IPS-18c (cell line): Measurements from ENCODE around the gene PPIL4.
A peak's percentile ranks its signal among the peaks of the same experiment; 100 is the strongest.
"Not testable (repeated sequence)": the region's sequence is repeated elsewhere in the genome, so short reads cannot be mapped to it uniquely, and the experiment has no call there.

Experiments used
- H3K4me3 ChIP-seq: 2 replicates; pipeline ENCODE4 v1.7.0; 2013; ENCODE audit warnings: low read depth, mild to moderate bottlenecking, low read length, moderate library complexity; ENCODE audit not compliant: insufficient read depth
- H3K9me3 ChIP-seq: one replicate; pipeline ENCODE4 v1.6.1; 2013; ENCODE audit warnings: mild to moderate bottlenecking, low read length, moderate library complexity; ENCODE audit not compliant: control insufficient read depth, insufficient read depth

PPIL4 gene

DNA sequence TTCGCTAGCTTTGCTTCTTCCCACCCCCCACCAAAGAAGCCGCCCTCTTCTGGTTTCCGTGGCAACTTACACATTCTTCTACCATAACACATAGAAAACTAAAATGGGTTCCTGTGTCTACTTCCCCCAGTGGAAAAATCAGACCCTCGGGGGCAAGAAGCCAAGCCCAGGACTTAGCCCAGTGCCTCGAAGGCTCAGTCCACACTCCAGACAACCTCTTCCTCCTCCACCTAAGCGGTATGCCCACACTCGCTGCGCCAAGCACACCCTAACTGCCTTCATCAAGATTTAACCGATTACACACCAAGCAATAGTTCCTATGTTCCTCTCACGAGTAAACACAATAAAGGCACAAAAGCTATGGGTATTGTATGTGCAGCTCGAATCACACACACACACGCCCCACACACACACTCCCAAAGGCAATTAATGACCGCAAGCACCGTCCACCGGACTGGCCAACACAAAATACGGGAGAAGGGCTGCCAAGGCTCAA lies 537 bp downstream of the PPIL4 start:
- H3K4me3 ChIP-seq, result peak overlapping the region; percentile 71
- H3K9me3 ChIP-seq, result no peaks in the 10 kb centered on the region

DNA sequence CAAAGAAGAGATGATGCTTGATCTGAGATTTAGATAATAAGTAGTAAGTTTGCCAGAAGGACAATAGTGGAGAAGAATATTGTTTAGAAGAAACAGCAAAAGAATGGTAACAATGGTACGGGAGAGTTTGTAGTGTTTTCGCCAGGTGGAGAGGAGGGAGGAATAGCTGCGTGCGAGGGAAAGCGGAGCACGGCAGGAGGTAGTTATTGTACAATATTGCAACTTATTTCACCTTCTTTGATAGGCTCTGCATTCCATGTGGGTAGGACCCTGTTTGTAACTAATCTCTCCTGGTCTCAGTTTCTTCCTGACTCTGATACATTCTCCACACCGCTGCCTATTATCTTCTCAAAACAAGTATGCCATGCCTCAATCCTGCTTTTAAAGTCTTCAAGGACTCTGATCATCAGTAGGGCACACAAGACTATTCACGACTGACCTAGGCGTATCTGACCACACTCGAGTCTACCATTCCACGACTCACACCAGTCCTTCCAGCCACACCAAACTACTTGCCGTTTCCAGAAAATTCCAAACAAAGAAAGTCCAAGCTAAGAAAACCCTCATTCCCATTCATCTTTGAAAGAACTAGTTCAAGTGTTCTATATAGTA lies 1.1 kb downstream of the PPIL4 start:
- Histone ChIP-seq H3K4me3 (peak overlapping the region; percentile 71), H3K9me3 (no peaks in the 10 kb centered on the region)

DNA sequence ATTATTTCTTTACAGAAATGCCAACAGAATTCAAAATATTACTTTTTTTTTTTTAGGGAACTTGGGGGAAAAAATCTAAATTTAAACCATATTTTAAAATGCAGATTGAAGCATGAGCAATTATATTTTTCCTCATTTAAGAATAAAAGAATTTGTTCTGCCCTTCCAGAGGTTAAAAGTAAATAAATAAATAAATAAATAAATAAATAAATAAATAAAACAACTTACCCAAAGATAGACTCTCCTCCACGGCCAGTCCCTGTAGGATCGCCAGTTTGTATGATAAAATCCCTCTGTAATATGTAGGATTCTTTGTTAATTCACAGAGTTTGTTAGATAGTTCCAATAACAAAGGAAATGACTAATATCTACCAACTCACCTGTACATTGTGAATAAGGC lies 4.7 kb downstream of the PPIL4 start:
- H3K4me3 ChIP-seq, result no peak overlapping the region

DNA sequence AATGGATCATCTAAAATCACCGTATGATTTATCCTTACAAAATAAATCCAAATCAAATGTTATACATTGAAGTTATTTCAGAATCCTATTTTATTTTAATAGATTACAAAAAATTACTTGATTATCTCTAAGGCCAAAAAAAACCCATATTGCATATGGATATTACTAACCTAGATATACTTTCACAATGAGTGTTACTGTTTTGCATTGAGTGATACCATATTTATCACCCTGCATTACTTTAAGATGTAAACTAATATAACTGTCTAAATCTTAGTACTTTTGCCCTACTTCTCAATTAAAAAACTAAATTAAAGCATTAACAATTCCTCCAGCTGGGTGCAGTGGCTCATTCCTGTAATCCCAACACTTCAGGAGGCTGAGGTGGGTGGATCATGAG lies 11.1 kb downstream of the PPIL4 start:
- Histone ChIP-seq H3K4me3 (no peak overlapping the region), H3K9me3 (no peaks in the 10 kb centered on the region)

More for the DNA sequence above, 4.7 kb downstream of the PPIL4 start:
- no peaks in the 10 kb centered on the region for H3K9me3 ChIP-seq

DNA sequence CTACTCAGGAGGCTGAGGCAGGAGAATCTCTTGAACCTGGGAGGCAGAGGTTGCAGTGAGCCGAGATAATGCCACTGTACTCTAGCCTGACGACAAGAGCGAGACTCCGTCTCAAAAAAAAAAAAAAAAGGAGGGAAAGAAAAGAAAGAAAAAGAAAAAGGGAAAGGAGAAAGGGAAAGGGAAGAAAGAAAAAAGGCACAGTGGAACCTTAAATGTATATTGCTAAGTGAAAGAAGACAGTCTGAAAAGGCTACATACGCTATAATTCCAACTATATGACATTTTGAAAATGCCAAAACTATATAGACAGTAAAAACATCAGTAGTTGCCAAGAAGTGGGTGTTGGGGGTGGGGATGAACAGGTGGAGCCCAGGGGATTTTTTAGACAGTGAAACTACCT lies 16.2 kb downstream of the PPIL4 start:
- Histone ChIP-seq H3K4me3 (no peak overlapping the region), H3K9me3 (no peaks in the 10 kb centered on the region)

DNA sequence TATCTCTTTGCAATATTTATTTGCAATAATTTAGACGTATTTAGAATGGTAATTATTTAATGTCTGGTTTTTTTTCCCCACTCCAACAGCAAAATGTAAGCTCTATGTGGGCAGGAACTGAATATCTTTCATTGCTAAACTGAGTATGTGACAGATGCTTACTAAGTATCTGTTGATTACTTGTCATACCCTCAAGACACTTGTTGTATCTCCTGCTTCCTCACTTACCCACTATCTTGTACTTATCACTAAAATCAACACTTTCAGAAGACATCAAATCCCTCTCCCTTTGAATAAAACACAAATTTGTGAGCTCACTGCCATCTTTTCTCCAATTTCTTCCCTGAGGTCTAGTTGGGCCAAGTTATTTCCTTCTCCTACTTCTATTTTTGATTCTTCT lies 30.3 kb downstream of the PPIL4 start:
- no peak overlapping the region for H3K4me3 ChIP-seq
- no peaks in the 10 kb centered on the region for H3K9me3 ChIP-seq

DNA sequence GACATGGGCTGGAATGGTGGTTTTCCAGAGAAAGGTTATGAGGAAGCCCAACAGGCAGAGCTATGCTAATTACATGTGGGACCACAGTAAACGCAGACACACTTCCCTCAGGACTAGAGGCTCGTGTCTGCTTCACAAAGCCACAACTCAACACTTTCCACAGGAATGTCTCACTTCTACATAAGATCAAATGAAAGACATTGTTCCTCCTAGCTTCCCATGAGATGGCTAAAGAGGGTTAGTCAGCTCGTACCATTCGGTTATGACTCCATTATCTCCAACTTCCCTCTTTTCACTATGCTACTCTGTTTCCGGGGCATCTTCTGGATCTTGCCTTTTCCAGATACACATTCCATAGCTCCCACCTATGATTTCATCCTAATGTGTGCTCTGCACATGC lies 31.9 kb downstream of the PPIL4 start:
- H3K9me3 ChIP-seq, result no peaks in the 10 kb centered on the region
- H3K4me3 ChIP-seq, result no peak overlapping the region

DNA sequence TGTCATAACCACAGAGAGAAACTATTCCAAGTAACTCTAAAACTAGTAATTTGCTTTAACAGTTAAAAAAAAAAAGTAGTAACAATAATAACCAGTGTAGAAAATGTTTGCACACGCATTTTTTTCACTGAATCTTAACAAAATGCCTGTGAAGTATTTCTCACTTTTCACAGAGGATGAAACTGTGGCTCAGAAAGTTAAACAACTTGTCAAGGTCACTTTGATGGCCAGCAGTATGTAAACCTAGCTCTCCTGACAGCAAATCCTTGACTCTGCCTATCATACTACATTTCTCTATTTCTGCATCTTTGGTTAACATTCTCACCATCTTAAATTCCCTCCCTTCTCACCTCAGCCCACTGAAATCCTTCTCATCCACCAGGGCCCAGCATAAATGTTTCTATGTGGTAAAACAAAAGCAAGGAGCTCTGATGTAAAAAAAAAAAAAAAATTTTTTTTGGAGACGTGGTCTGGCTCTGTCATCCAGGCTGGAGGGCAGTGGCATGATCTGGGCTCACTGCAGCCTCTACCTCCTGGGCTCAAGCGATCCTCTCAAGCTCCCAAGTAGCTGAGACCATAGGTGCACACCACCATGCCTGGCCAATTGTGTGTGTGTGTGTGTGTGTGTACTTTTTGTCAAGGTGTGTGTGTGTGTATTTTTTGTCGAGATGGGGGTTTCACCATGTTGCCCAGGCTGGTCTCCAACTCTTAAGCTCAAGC lies 34.9 kb downstream of the PPIL4 start:
- no peaks in the 10 kb centered on the region for H3K9me3 ChIP-seq
- no peak overlapping the region for H3K4me3 ChIP-seq

DNA sequence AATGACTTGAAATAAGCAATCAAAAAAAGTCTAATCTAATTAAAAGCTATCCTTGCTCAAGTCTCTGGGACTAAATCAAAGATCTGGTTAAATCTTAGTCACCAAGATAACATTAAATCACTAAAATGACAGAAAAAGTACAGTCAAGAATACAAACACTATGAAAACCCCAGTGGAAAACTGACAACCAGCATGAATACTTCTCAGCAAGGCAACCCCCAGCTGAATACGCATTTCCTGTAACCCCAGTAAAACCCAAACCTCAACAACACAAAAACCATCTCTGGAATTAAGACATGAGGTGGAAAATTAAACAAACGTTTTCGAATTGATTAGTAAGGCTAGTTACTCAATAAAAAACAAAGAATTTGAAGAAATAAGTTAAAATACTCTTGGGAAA lies 37.4 kb downstream of the PPIL4 start:
- H3K9me3 ChIP-seq, result no peaks in the 10 kb centered on the region

DNA sequence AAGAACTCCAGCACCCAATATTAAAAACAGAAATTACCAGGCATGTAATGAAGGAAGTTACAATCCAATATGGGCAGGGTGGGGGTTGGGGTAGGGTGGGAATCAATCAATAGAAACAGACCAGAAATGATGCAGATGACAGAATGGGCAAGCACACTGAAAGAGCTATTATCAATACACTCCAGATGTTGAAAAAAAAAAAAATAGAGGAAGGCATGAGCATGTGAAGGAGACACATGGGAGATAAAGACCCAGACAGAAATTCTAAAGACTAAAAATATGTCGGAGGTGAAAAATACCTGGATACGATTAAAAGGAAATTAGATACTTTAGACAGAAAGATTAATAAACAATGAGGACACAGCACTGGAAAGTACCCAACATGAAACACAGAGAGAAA lies 42.0 kb downstream of the PPIL4 start:
- Histone ChIP-seq H3K9me3 (no peaks in the 10 kb centered on the region), H3K4me3 (no peak overlapping the region)

More for the DNA sequence above, 37.4 kb downstream of the PPIL4 start:
- no peak overlapping the region for H3K4me3 ChIP-seq

DNA sequence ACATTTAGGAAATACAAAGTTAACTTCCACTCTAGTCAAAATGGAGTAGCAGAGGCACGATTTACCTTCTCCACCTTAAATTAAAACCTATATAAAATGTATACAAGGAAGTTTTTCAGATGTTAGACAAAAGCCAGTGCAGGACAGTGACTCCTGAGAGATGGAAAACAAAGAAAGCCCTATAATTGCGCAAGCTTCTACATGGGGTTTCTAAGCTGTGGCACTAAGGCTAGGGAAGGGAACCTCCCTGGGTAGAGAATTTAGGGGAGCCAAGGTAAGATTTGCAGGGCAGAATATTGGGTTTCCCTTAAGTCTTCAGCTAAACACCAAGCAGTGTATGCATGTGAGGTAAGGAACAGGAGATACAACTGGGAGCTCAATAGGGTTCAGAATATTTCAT lies 42.6 kb downstream of the PPIL4 start:
- Histone ChIP-seq H3K9me3 (no peaks in the 10 kb centered on the region), H3K4me3 (no peak overlapping the region)

DNA sequence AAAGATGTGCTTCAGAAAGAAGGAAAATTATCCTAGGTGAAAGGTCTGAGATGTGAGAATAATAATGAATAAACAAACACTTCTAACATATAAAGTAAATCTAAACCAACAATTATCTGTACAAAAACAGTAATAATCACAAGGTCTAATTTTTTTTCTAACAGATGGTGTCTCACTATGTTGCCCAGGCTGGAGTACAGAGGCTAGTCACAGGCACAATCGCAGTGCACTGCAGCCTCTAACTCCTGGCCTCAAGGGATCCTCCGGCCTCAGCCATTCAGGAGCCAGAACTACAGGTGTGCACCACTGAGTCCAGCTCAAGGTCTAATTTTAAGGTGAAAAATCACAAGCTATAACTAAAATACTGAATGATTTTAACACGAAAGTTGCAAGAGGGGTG lies 44.1 kb downstream of the PPIL4 start:
- Histone ChIP-seq H3K4me3 (no peak overlapping the region), H3K9me3 (no peaks in the 10 kb centered on the region)

DNA sequence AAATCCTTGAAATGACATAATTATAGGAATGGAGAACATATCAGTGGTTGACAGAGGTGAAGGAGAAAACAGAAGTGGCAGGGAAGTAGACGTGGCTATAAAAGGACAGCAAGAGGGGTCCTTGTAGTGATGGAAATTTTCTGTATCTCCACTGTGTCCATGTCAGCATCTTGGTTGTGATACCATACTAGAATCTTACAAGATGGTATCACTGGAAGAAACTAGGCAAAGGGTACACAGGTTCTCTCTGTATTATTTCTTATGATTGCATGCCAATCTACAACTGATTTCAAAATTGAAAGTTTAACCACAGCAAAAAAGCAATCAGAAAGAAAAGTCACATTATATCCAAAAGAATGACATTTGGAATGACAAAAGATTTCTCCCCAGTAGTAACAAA lies 44.6 kb downstream of the PPIL4 start:
- Histone ChIP-seq H3K9me3 (no peaks in the 10 kb centered on the region), H3K4me3 (no peak overlapping the region)

DNA sequence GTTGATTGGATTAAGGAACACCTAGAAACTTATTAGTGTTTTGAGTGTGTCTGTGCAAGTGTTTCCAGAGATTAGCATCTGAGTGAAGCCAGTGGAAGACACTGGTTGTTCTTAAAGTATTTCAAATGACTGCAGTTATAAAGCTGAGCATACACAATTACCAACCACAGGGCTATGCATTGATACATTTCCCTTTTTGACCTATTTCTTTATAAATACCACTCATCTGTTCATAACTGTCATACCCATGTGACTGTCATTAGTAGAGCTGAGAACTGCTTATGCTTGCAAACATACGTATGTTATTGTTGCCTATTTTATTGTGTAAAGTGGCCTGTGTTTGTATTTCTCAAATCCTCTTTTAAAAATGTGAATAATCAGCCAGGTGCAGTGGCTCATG lies 45.7 kb downstream of the PPIL4 start:
- Histone ChIP-seq H3K4me3 (no peak overlapping the region), H3K9me3 (no peaks in the 10 kb centered on the region)

DNA sequence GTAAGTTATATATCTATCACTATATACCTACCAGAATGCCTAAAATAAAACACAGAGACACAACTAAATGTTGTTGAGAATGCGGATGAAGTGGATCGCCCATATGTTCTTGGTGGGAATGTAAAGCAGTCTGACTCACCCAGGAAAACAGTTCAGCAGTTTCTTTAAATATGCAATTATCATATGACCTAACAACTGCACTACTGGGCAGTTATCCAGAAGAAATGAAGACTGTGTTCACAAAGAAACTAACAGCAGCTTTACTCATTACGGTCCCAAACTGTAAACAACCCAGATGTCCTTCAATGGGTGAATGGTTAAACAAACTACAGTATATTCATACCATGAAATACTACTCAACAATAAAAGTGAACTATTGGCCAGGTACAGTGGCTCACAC lies 46.8 kb downstream of the PPIL4 start:
- no peak overlapping the region for H3K4me3 ChIP-seq

DNA sequence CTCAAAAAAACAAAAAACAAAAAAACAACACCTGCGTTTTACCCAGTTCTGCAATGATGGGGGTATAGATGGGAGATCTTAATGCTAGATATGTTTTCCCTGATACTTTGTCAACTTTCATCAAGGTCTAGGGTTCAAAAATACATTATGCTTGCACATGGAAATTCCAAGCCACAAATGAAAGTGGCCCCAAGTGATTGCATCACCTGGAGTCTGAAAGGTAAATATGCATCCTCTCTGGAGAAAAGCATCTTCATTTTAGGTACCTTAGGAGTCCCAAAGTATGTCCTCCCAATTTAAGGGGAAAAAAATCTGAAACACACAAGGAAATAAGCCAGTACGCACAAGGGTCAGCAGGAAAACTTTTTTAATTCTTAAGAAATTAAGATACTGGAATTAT lies 48.5 kb downstream of the PPIL4 start:
- Histone ChIP-seq H3K4me3 (no peak overlapping the region), H3K9me3 (no peaks in the 10 kb centered on the region)

More for the DNA sequence above, 46.8 kb downstream of the PPIL4 start:
- no peaks in the 10 kb centered on the region for H3K9me3 ChIP-seq

DNA sequence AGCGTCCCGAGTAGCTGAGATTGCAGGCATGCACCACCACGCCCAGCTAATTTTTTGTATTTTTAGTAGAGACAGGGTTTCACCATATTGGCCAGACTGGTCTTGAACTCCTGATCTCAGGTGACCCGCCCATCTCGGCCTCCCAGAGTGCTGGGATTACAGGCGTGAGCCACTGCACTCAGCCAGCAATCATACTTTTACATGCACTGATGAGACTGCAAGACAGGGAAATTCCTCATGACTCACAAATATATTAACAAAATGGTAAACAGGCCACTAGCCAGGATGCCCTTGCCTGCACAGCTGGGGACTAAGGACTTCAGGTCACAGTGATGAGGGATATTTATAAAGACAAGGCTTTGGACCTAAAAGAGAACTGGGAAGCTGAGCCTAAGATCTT lies 49.2 kb downstream of the PPIL4 start:
- H3K9me3 ChIP-seq, H3K4me3 ChIP-seq: not testable (repeated sequence)

DNA sequence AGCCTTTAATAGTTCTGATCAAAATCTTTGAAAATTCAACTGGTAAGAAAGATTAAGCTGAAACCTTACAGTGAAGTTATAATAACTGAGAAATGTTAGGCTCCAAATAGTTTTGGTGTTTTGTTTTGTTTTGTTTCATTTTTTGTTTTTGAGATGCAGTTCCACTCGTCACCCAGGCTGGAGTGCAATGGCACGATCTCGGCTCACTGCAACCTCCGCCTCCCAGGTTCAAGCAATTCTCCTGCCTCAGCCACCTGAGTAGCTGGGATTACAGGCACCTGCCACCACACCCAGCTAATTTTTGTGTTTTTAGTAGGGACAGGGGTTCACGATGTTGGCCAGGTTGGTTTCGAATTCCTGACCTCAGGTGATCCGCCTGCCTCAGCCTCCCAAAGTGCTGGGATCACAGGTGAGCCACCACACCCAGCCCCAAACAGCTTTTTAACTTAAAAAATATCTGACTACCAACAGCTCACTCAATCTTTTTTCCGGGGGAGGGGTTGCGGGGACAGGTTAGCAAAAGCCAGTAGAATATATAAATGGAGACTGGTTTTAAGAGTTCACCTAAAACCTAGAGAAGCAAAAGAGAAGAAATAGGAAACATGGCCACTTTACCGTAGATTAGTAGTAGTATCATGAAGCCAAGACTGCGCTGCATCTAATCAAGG lies 50.4 kb downstream of the PPIL4 start:
- not testable (repeated sequence) for H3K4me3 ChIP-seq, H3K9me3 ChIP-seq
